Activated B cell treated with CpG ODN at 0.5 μM for 24 hours (primary cell): Measurements from ENCODE around the gene CHPF2. TPM values are rescaled to one million over a fixed set of nuclear protein-coding genes. Genes with fewer than 3 reads are reported as not detected.

Experiments
- ATAC-seq: fragments of 200-7000 bp; cut with Tn5 transposase; one replicate; pipeline ENCODE4 v1.10.0; 2021; ENCODE audit warnings: low read depth, mild to moderate bottlenecking, moderate library complexity
- CTCF ChIA-PET: fragments of 350-600 bp; sonication (Branson Sonifier 250); formaldehyde crosslinking; loops from one replicate; lab custom pipeline; 2021; ENCODE audit warnings: antibody characterized with exemption; lab: Charles Lee
- POLR2A ChIA-PET: fragments of 350-600 bp; sonication (Branson Sonifier 250); formaldehyde crosslinking; loops from one replicate; lab custom pipeline; 2021; ENCODE audit warnings: antibody characterized with exemption; lab: Charles Lee
- DNase-seq: peaks from one replicate; pipeline ENCODE4 v3.0.0; 2022
- H3K27ac Mint-ChIP-seq: one replicate; pipeline ENCODE4 v1.8.0; 2020; ENCODE audit warnings: mixed read lengths
- H3K27me3 Mint-ChIP-seq: one replicate; pipeline ENCODE4 v1.8.0; 2021; ENCODE audit warnings: mixed read lengths
- H3K36me3 Mint-ChIP-seq: one replicate; pipeline ENCODE4 v1.8.0; 2021; ENCODE audit warnings: low read depth, mixed read lengths
- H3K4me1 Mint-ChIP-seq: one replicate; pipeline ENCODE4 v1.8.0; 2021; ENCODE audit warnings: mixed read lengths
- H3K4me3 Mint-ChIP-seq: one replicate; pipeline ENCODE4 v1.8.0; 2020; ENCODE audit warnings: mild to moderate bottlenecking, mixed read lengths
- H3K9me3 Mint-ChIP-seq: one replicate; pipeline ENCODE4 v1.8.0; 2020; ENCODE audit warnings: mixed read lengths
- intact Hi-C: fragments of 100-400 bp; cut with micrococcal nuclease; formaldehyde crosslinking; loops from one replicate; pipeline ENCODE4 v1.15.1; 2024
- total RNA-seq: library from RNA; stranded (reverse); gene quantifications from 2 replicates; pipeline ENCODE4 v1.2.3, GENCODE V29; 2022
- TF ChIP-seq, protein P1 (sequence below): fragments of 200-600 bp; IDR thresholded peaks from one replicate; pipeline ENCODE4 v1.8.0; 2022; ENCODE audit warnings: antibody characterized with exemption, mild to moderate bottlenecking

Gene CHPF2
- total RNA-seq, 1 donor from 2014 or later, result 41.2 TPM

DNA sequence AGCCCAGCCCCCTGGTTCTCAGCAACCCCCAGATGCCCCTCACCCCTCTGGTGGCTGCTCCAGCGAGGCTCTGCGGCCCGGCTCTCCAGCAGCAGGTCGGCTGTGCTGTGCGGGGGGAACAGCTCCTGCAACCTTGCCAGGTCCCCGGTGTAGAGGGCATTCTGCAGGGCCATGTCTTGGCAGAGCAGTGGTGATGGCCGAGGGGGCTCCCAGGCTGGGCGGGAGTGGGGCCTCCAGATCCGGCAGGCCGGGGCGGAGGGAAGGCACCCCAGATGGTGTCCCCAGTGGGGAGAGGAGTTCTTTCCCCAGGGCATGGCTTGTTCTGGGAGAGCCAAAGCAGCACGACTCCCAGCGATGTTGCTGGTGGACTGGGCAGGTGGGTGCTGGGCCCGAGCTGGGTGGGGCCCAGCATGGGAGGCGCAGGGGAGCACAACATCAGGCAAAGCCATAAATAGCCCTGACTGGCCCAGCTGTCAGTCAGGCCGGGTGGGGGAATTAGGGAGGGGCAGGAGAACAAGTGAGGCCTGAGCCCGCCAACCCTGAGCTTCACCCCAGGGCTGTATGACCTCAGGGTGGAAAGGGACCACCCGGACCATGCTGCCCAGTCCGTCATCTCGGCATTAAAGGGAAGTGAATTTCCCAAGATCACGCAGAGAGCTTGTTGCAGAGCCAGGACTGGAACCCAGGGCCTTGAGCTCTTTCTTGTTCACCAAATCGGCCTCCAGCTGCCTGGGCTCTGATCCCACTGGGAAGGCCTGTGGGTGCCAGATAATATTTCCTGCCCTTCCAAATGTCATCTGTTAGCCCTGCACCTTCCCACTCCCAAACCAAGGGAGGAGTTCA is 44.7 kb upstream of the CHPF2 start:
- TF ChIP-seq, protein P1, sequence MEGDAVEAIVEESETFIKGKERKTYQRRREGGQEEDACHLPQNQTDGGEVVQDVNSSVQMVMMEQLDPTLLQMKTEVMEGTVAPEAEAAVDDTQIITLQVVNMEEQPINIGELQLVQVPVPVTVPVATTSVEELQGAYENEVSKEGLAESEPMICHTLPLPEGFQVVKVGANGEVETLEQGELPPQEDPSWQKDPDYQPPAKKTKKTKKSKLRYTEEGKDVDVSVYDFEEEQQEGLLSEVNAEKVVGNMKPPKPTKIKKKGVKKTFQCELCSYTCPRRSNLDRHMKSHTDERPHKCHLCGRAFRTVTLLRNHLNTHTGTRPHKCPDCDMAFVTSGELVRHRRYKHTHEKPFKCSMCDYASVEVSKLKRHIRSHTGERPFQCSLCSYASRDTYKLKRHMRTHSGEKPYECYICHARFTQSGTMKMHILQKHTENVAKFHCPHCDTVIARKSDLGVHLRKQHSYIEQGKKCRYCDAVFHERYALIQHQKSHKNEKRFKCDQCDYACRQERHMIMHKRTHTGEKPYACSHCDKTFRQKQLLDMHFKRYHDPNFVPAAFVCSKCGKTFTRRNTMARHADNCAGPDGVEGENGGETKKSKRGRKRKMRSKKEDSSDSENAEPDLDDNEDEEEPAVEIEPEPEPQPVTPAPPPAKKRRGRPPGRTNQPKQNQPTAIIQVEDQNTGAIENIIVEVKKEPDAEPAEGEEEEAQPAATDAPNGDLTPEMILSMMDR, result no peak
- H3K4me1 Mint-ChIP-seq, result peaks cover 4% of the 10 kb centered on the region
- H3K27me3 Mint-ChIP-seq, result peaks cover 26% of the 10 kb centered on the region
- no peak for ATAC-seq
- intact Hi-C loops, result no loop called here
- DNase-seq, result no peak
- no peaks in the 10 kb centered on the region for H3K9me3 Mint-ChIP-seq
- ChIA-PET POLR2A (interaction anchor here (1.0 kb wide), 1 partner anchor 39 kb away, joined by 3 read pairs; the partner anchor contains the start of gene ABCF2), CTCF (no interaction called here)
- H3K4me3 Mint-ChIP-seq, result no peak overlapping the region
- no peaks in the 10 kb centered on the region for H3K36me3 Mint-ChIP-seq
- H3K27ac Mint-ChIP-seq, result no peak overlapping the region

DNA sequence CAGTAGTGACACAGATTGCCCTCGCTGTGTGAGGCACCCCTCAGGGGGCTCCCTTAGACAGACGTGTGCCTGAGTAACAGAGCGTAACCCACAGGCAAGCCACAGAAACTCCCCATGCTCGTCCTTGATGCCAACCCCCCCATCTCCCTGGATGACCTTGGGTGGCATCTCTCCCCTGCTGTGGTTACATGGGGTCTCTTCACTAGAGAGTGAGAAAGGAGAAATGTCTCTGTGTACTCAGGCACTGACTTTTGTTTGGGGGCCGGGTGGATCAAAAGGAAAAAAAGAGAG is 44.1 kb upstream of the CHPF2 start:
- no peak overlapping the region for H3K27ac Mint-ChIP-seq
- ATAC-seq (no peak), DNase-seq (no peak)
- CTCF ChIA-PET, result no interaction called here
- no peaks in the 10 kb centered on the region for H3K36me3 Mint-ChIP-seq
- intact Hi-C loops, result no loop called here
- no peak overlapping the region for H3K4me3 Mint-ChIP-seq
- no peaks in the 10 kb centered on the region for H3K9me3 Mint-ChIP-seq
- H3K4me1 Mint-ChIP-seq, result peaks cover 4% of the 10 kb centered on the region
- TF ChIP-seq, protein P1, result no peak
- POLR2A ChIA-PET, result interaction anchor here (1.0 kb wide), 1 partner anchor 39 kb away, joined by 3 read pairs; the partner anchor contains the start of gene ABCF2
- H3K27me3 Mint-ChIP-seq, result peaks cover 31% of the 10 kb centered on the region

DNA sequence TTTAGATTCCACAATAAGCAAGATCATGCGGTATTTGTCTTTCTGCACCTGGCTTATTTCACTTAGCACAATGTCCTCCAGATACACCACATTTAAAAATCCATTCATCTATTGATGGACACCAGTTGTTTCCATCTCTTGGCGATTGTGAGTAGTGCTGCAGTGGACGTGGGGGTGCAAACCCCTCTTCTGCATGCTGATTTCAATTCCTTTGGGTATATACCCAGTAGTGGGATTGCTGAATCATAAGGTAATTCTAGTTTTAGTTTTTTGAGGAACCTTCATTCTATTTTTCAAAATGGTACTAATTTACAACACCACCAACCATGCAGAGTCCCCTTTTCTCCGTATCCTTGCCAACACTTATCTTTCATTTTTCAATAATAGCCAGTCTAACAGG is 43.2 kb upstream of the CHPF2 start:
- TF ChIP-seq, protein P1, result no peak
- CTCF ChIA-PET, result no interaction called here

DNA sequence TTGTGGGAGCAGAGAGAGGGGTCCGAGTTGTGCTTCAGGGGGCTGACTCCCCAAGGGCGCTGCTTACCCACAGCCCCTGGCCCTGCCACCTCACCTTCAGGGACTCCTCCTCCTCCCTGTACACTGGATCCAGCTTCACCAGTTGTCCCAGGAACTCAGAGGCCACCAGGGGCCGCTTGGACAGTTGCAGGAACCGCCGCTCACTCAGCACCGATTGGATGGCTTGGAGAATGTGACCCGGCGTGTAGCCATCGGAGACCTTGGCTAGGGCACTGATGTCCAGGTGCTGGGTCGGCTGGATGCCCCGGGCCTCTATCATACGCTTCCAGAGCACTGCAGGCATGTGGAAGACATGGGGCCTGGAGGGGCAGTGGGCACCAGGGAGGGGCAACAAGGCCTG is 40.7 kb upstream of the CHPF2 start:
- Mint-ChIP-seq H3K4me1 (peaks cover 4% of the 10 kb centered on the region), H3K27me3 (peaks cover 26% of the 10 kb centered on the region), H3K9me3 (no peaks in the 10 kb centered on the region), H3K4me3 (no peak overlapping the region), H3K36me3 (no peaks in the 10 kb centered on the region), H3K27ac (no peak overlapping the region)
- intact Hi-C loops, result no loop called here
- no peak for ATAC-seq
- DNase-seq, result no peak
- TF ChIP-seq, protein P1, result no peak
- ChIA-PET CTCF (no interaction called here), POLR2A (interaction anchor here (0.6 kb wide), 1 partner anchor 85 kb away, joined by 3 read pairs; no protein-coding TSS in a partner anchor)

More for the DNA sequence above, 43.2 kb upstream of the CHPF2 start:
- intact Hi-C loops, result no loop called here
- POLR2A ChIA-PET, result no interaction called here
- H3K27ac Mint-ChIP-seq, result no peak overlapping the region
- H3K4me1 Mint-ChIP-seq, result peaks cover 4% of the 10 kb centered on the region
- H3K9me3 Mint-ChIP-seq, result no peaks in the 10 kb centered on the region
- ATAC-seq (no peak), DNase-seq (no peak)
- no peaks in the 10 kb centered on the region for H3K36me3 Mint-ChIP-seq
- H3K27me3 Mint-ChIP-seq, result peaks cover 32% of the 10 kb centered on the region
- H3K4me3 Mint-ChIP-seq, result no peak overlapping the region

DNA sequence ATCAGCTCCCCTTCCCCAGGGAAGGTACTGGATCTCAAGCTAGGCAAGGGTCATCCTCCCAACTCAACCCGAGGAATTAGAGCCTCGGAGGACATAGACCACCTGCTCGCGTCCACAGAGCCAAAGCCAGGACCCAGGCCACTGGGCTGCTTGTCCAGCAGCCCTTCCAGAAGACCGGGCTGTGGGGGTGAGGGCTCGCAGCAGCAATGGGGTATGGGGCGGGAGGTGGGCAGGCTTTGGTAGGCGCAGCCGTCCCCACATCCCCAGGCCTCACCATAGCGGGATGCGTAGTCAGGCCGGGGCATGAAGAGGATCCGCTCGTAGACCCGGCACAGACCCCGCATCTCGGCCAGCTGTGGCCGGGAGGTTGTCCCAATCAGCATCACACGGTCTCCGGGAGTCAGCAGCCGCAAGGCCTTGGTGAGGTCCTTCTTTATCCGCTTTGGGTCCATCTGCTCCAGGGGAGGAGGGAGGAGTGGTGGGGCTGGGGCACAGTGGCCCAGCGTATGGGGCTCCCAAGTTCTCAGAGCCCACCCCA is 40.2 kb upstream of the CHPF2 start:
- no peak for DNase-seq
- Mint-ChIP-seq H3K27ac (no peak overlapping the region), H3K9me3 (no peaks in the 10 kb centered on the region), H3K36me3 (no peaks in the 10 kb centered on the region), H3K27me3 (peaks cover 23% of the 10 kb centered on the region), H3K4me1 (peaks cover 4% of the 10 kb centered on the region), H3K4me3 (no peak overlapping the region)
- POLR2A ChIA-PET, result interaction anchor here (0.6 kb wide), 1 partner anchor 85 kb away, joined by 3 read pairs; no protein-coding TSS in a partner anchor
- intact Hi-C loops, result no loop called here
- TF ChIP-seq, protein P1, result no peak
- CTCF ChIA-PET, result no interaction called here
- ATAC-seq, result no peak
